Measurements from ENCODE around the gene DPP6.

DNA sequence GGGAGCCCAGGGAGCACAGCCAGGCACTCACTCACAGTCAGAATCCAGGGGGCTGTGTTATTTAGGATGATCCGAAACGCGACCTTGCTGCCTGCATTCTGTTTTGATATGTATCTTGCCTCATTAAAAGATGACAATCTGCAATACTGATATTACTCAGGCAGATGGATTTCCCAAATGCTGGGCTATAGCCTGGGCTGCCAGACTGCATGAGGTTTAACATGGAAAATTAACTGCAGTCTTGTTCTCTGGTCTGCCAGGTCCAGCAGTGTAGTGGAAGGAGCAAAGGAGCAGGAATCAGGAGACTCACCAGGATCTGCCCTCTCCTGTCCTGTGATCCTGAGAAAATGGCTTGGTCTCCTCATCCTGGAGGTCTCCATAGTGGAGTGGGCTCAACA lies 692.7 kb downstream of the DPP6 start:
- TF ChIP-seq, protein P1, sequence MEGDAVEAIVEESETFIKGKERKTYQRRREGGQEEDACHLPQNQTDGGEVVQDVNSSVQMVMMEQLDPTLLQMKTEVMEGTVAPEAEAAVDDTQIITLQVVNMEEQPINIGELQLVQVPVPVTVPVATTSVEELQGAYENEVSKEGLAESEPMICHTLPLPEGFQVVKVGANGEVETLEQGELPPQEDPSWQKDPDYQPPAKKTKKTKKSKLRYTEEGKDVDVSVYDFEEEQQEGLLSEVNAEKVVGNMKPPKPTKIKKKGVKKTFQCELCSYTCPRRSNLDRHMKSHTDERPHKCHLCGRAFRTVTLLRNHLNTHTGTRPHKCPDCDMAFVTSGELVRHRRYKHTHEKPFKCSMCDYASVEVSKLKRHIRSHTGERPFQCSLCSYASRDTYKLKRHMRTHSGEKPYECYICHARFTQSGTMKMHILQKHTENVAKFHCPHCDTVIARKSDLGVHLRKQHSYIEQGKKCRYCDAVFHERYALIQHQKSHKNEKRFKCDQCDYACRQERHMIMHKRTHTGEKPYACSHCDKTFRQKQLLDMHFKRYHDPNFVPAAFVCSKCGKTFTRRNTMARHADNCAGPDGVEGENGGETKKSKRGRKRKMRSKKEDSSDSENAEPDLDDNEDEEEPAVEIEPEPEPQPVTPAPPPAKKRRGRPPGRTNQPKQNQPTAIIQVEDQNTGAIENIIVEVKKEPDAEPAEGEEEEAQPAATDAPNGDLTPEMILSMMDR (IDR thresholded peaks at IDR 0.05), result no peak
- TF ChIP-seq POLR2A (IDR thresholded peaks at IDR 0.05), result no peak

Data from heart left ventricle (tissue), 13 donors.